GM12892 (cell line): Measurements from ENCODE around the gene SETD3.

ENCODE experiments used
- POLR2A ChIP-seq: IDR thresholded peaks from 2 replicates; pipeline ENCODE4 v1.6.1; 2011; ENCODE audit warnings: low read depth, low read length, control low read depth
- POLR2AphosphoS5 ChIP-seq: IDR thresholded peaks from 2 replicates; pipeline ENCODE4 v1.6.1; 2011; ENCODE audit warnings: low read depth, low read length, control low read depth
- TAF1 ChIP-seq: IDR thresholded peaks from 2 replicates; pipeline ENCODE4 v1.6.1; 2011; ENCODE audit warnings: low read depth, mild to moderate bottlenecking, control low read depth, low read length, borderline replicate concordance

DNA sequence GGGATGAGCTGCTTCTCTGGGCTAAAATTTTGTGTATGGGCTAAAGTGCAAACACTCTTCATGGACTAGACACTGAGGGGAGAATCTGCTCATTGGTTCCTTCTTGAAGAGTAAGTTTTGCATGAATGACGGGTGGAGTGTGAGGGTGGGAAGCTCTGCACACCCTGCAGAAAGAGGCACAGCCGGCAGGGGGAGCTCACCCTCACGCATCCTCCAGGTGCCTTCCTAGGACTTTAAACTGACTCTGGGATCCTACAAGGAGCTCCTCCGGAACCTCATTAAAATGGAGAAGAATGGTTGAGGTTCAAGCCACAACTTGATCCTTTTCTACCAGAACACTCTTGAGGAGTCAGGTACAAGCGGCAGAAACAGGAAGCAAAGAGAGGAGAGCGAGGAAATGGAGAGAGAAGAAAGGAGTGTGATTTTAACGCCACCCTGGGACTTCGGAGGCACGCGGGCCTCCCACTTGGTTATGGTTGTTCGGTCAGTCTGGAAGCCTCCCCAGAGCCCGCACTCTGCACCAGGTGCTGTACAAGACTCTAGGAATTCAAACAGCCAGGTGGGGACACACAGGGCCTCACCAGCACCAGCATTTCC, 87.5 kb downstream of the SETD3 start:
- TF ChIP-seq POLR2A: no peak
- no peak for TF ChIP-seq TAF1
- TF ChIP-seq POLR2AphosphoS5: no peak
